Activated T-cell treated with anti-CD3 and anti-CD28 coated beads, Interleukin-2, amount 50 U/mL, for 48 hours (primary cell): ENCODE measurements around the gene ODF2L.

Source experiments
- DNase-seq, 2 experiments: peaks; one replicate each; pipeline ENCODE4 v3.0.0-alpha.2; 2020

Gene ODF2L

GRCh38 chr1:86305731-86306130, 90.4 kb downstream of the ODF2L start:
- DNase-seq, result no peak

DNA sequence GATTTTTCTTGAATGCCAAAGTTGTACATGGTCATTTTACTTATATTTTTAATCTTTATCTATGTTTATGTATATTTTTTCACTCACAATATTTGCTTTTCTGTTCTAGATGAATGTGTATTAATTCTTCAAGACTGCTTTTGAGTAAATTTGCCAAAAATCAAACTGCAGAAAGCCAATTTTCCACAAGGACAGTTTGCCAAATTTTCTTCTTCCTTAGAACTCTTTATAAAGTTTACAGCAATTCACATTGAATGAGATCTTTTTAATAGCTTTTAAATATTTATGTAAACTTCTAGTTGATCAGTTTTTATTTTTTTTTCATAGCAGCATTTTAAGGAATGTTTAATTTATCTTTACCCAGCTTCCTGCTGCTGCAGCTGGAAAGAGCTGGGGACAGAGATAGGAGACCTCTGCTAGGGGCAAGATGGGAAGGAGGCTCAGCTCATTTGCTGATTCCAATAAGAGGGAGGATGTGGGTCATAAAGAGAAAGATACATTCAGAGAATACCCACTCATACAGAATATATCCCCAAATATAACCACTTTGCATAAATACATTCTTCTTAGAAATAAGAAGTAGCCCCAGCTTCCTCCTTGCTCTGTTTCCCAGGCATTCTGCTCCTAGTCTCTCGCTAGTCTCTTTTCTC, 93.0 kb downstream of the ODF2L start:
- no peak for DNase-seq
